ENCODE results near the gene MRO. TPM values are rescaled to one million over a fixed set of nuclear protein-coding genes. Genes with fewer than 3 reads are reported as not detected.

MRO gene
- total and polyA plus RNA-seq, 2 of the 8 experiments (the other 6 are each of a cell fraction or from before 2014, with no cell fraction given), result 0.65 to 1.0 TPM

DNA sequence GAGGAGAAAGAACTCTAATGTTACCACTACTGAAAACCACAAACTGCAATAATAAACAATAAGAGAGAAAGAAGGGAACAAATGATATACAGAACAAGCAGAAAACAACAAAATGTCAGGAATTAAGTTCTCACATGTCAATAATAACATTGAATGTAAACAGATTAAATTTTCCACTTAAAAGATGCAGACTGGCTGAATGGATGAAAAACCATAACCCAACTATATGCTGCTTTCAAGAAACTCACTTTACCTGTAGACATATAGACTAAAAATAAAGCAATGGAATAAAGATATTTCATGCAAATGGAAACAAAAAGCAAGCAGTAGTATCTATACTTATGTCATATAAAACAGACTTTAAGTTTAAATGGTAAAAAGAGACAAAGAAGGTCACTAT lies 50.4 kb downstream of the MRO start:
- no peak overlapping the region for H3K4ac ChIP-seq (replicated peaks; ENCODE audit: insufficient read length, low read depth, low read length)
- no peak overlapping the region for H3K4me3 ChIP-seq (ENCODE audit: extremely low read depth in 1 of 4, insufficient read depth in 2 of 4, low read depth in 3 of 4, low read length in 4 of 4)
- no peak overlapping the region for H3K56ac ChIP-seq (replicated peaks; ENCODE audit: insufficient read length, low read depth, low read length)
- no peak overlapping the region for H2AFZ ChIP-seq (ENCODE audit: low read length)
- no peak overlapping the region for H2BK20ac ChIP-seq (ENCODE audit: low read length)
- H2AK5ac ChIP-seq (ENCODE audit: low read depth, low read length), result no peak overlapping the region
- TF ChIP-seq TCF12 (IDR thresholded peaks at IDR 0.05; ENCODE audit: low read depth, low read length) (no peak), NRF1 (IDR thresholded peaks at IDR 0.05; ENCODE audit: low read depth, low read length) (no peak), HDAC2 (IDR thresholded peaks at IDR 0.05; ENCODE audit: borderline replicate concordance in 1 of 2, low read depth in 2 of 2, low read length in 2 of 2) (no peak), EZH2 (IDR thresholded peaks at IDR 0.05; ENCODE audit: low read depth, low read length, severe bottlenecking) (no peak)
- H2BK12ac ChIP-seq (ENCODE audit: low read depth, low read length), result no peak overlapping the region
- H3K79me2 ChIP-seq (ENCODE audit: control insufficient read depth in 1 of 2, insufficient read depth in 2 of 2, low read length in 2 of 2), result no peaks in the 10 kb centered on the region
- CTCF ChIA-PET (ENCODE audit: partially characterized antibody), result no interaction called here
- H3K36me3 ChIP-seq (ENCODE audit: control insufficient read depth in 2 of 4, insufficient read depth in 4 of 4, low read length in 3 of 4), result no peaks in the 10 kb centered on the region
- H3K27ac ChIP-seq (ENCODE audit: low read depth, low read length), result no peak overlapping the region
- no peak overlapping the region for H2BK15ac ChIP-seq (ENCODE audit: low read length)
- H3K4me1 ChIP-seq (replicated peaks in 1 of 4; ENCODE audit: control insufficient read depth in 3 of 4, insufficient read depth in 4 of 4, low read length in 3 of 4), result no peaks in the 10 kb centered on the region
- H4K91ac ChIP-seq (replicated peaks; ENCODE audit: insufficient read length, low read length), result no peak overlapping the region
- no peak overlapping the region for H4K5ac ChIP-seq (ENCODE audit: insufficient read length, low read depth, low read length)
- POLR2A ChIA-PET (ENCODE audit: partially characterized antibody), result no interaction called here
- no peaks in the 10 kb centered on the region for H3K23me2 ChIP-seq (ENCODE audit: low read depth, low read length)
- no peak overlapping the region for H3K14ac ChIP-seq (ENCODE audit: insufficient read length)
- no peak overlapping the region for H2BK5ac ChIP-seq (ENCODE audit: low read depth, low read length)
- no peak overlapping the region for H3K23ac ChIP-seq (ENCODE audit: insufficient read length)
- DNase-seq (ENCODE audit: low read depth in 1 of 2, low spot score in 2 of 2), result no peak
- no peak for FAIRE-seq
- no peaks in the 10 kb centered on the region for H3K79me1 ChIP-seq (ENCODE audit: low read depth, low read length)
- no peak overlapping the region for H3K9ac ChIP-seq (replicated peaks in 1 of 4; ENCODE audit: extremely low read depth in 1 of 4, low read depth in 3 of 4, low read length in 3 of 4)
- no peak overlapping the region for H3K18ac ChIP-seq (ENCODE audit: extremely low read depth, low read length)
- H3K9me3 ChIP-seq (ENCODE audit: insufficient read depth in 2 of 2, low read depth in 1 of 2, low read length in 1 of 2), result peaks cover 9 to 10% of the 10 kb centered on the region in 2 experiments; a peak in 3 of 4 replicates
- H4K20me1 ChIP-seq (replicated peaks in 1 of 2; ENCODE audit: control insufficient read depth in 1 of 2, insufficient read depth in 2 of 2, low read length in 2 of 2), result no peaks in the 10 kb centered on the region
- H3K4me2 ChIP-seq (ENCODE audit: insufficient read depth in 1 of 2, low read depth in 2 of 2, low read length in 2 of 2), result no peak overlapping the region
- no peak overlapping the region for H4K8ac ChIP-seq (ENCODE audit: extremely low read depth, insufficient read depth, low read length)
- H2BK120ac ChIP-seq (replicated peaks; ENCODE audit: low read depth, low read length), result no peak overlapping the region
- no peaks in the 10 kb centered on the region for H3K27me3 ChIP-seq (replicated peaks in 1 of 4; ENCODE audit: control insufficient read depth in 3 of 4, extremely low read depth in 1 of 4, insufficient read depth in 3 of 4, low read length in 3 of 4)
